Activated naive CD4-positive, alpha-beta T cell treated with anti-CD3 and anti-CD28 coated beads, Interleukin-2, amount 10 ng/mL, durations not matched to agents 7 days and 5 days (primary cell): Measurements from ENCODE around the gene POU5F2.

Experiments
- CTCF ChIA-PET: fragments of 350-600 bp; sonication (Branson Sonifier 250); formaldehyde crosslinking; loops from one replicate; lab custom pipeline; 2021; ENCODE audit warnings: antibody characterized with exemption; lab: Charles Lee
- DNase-seq: peaks from one replicate; pipeline ENCODE4 v3.0.0-alpha.2; 2020
- H3K27ac Mint-ChIP-seq: one replicate; pipeline ENCODE4 v1.8.0; 2021; ENCODE audit warnings: mild to moderate bottlenecking, moderate library complexity, mixed read lengths
- H3K27me3 Mint-ChIP-seq: one replicate; pipeline ENCODE4 v1.8.0; 2021; ENCODE audit warnings: mild to moderate bottlenecking, mixed read lengths
- H3K36me3 Mint-ChIP-seq: one replicate; pipeline ENCODE4 v1.8.0; 2021; ENCODE audit warnings: mixed read lengths
- H3K4me1 Mint-ChIP-seq: one replicate; pipeline ENCODE4 v1.8.0; 2021; ENCODE audit warnings: mixed read lengths
- H3K4me3 Mint-ChIP-seq: one replicate; pipeline ENCODE4 v1.8.0; 2021; ENCODE audit warnings: mild to moderate bottlenecking, moderate library complexity, mixed read lengths
- H3K9me3 Mint-ChIP-seq: one replicate; pipeline ENCODE4 v1.8.0; 2021; ENCODE audit warnings: mixed read lengths

Gene POU5F2

DNA sequence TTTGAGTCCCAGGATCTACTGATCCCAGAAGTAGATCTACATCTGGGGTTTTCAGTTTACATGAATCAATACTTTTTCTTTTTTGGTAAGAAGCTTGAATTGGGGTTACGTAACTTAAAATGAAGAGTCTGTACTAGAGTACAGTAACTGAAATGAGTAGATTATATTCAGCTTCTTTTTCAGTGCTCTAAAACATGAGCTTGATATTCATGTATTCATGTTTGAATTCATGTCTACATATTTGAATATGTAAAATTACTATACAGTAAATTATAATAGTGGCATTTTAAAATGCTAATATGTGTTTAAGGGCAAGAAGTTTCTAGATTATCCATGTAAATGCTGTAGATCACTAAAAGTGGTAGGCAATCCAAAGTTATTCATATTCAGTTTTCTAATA is 14.8 kb downstream of the POU5F2 start:
- H3K27me3 Mint-ChIP-seq, result no peaks in the 10 kb centered on the region
- H3K4me3 Mint-ChIP-seq, result no peak overlapping the region
- H3K9me3 Mint-ChIP-seq, result no peaks in the 10 kb centered on the region
- no peaks in the 10 kb centered on the region for H3K36me3 Mint-ChIP-seq
- no peak for DNase-seq
- CTCF ChIA-PET, result interaction anchor here (1.4 kb wide), 1 partner anchor 9 kb away, joined by 3 read pairs; no protein-coding TSS in a partner anchor
- H3K27ac Mint-ChIP-seq, result no peak overlapping the region
- H3K4me1 Mint-ChIP-seq, result peaks cover under 1% of the 10 kb centered on the region

- Mint-ChIP-seq H3K27me3 (no peaks in the 10 kb centered on the region), H3K4me1 (peaks cover 8% of the 10 kb centered on the region), H3K9me3 (no peaks in the 10 kb centered on the region), H3K4me3 (no peak overlapping the region), H3K36me3 (no peaks in the 10 kb centered on the region), H3K27ac (no peak overlapping the region)
- no peak for DNase-seq
- CTCF ChIA-PET, result no interaction called here
Observed at GRCh38 chr5:93724791-93725190, 16.6 kb downstream of the POU5F2 start.

GRCh38 chr5:93723681-93724080 is 17.7 kb downstream of the POU5F2 start:
- H3K36me3 Mint-ChIP-seq, result no peaks in the 10 kb centered on the region
- CTCF ChIA-PET, result no interaction called here
- H3K4me1 Mint-ChIP-seq, result peaks cover 8% of the 10 kb centered on the region
- H3K4me3 Mint-ChIP-seq, result no peak overlapping the region
- no peak for DNase-seq
- no peaks in the 10 kb centered on the region for H3K27me3 Mint-ChIP-seq
- H3K27ac Mint-ChIP-seq, result no peak overlapping the region
- no peaks in the 10 kb centered on the region for H3K9me3 Mint-ChIP-seq

- CTCF ChIA-PET, result no interaction called here
- DNase-seq, result no peak
- Mint-ChIP-seq H3K4me1 (peaks cover 8% of the 10 kb centered on the region), H3K27me3 (no peaks in the 10 kb centered on the region), H3K4me3 (no peak overlapping the region), H3K9me3 (no peaks in the 10 kb centered on the region), H3K27ac (no peak overlapping the region), H3K36me3 (no peaks in the 10 kb centered on the region)
Observed at GRCh38 chr5:93723005-93723404, 18.4 kb downstream of the POU5F2 start.

GRCh38 chr5:93722588-93722987 is 18.8 kb downstream of the POU5F2 start:
- Mint-ChIP-seq H3K27me3 (no peaks in the 10 kb centered on the region), H3K9me3 (no peaks in the 10 kb centered on the region), H3K27ac (no peak overlapping the region), H3K36me3 (no peaks in the 10 kb centered on the region), H3K4me1 (peaks cover 8% of the 10 kb centered on the region), H3K4me3 (no peak overlapping the region)
- CTCF ChIA-PET, result no interaction called here
- no peak for DNase-seq

DNA sequence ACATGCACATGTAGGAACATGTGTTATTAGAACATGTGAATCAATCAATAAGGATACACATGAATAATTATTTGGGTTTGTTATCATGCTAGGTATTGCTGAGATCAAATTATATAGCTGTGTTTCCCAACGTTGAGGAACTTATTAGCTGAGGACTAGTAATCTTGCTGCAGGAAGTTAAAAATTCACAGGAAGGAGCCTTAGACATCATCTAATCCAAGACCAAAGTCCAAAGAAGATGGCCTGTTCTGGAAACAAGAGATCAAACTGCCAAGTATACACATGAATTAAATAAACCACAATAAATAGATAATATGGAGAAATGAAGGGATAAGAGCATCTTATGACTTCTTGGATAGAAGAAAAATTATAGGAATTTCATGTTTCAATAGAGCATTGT is 19.9 kb downstream of the POU5F2 start:
- DNase-seq, result no peak
- no peaks in the 10 kb centered on the region for H3K27me3 Mint-ChIP-seq
- H3K36me3 Mint-ChIP-seq, result no peaks in the 10 kb centered on the region
- no peak overlapping the region for H3K4me3 Mint-ChIP-seq
- H3K9me3 Mint-ChIP-seq, result no peaks in the 10 kb centered on the region
- peaks cover 8% of the 10 kb centered on the region for H3K4me1 Mint-ChIP-seq
- no peak overlapping the region for H3K27ac Mint-ChIP-seq
- CTCF ChIA-PET, result no interaction called here

DNA sequence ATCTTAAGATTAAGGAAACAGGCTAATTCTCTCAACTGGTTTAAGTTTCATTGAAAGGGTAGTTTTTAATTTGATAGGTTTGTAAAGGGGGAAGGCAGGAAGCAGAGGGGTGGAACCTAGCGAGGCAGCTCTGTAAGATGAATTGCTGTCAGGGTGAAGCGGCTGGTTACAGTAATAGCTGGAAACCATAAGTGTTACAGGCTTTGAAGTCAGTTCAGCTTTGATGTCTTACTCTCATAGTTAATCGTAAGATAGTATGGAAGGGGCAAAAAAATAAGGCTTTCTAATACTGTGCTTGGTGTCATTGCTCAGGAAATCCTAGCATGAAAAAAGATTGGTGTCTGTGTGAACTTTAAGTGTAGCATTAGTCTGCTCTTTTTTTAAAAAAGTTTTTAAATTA is 20.3 kb downstream of the POU5F2 start:
- peak; percentile 23 for DNase-seq
- no peaks in the 10 kb centered on the region for H3K9me3 Mint-ChIP-seq
- H3K4me3 Mint-ChIP-seq, result no peak overlapping the region
- H3K4me1 Mint-ChIP-seq, result peaks cover 8% of the 10 kb centered on the region
- CTCF ChIA-PET, result no interaction called here
- H3K27ac Mint-ChIP-seq, result no peak overlapping the region
- no peaks in the 10 kb centered on the region for H3K27me3 Mint-ChIP-seq
- H3K36me3 Mint-ChIP-seq, result no peaks in the 10 kb centered on the region

DNA sequence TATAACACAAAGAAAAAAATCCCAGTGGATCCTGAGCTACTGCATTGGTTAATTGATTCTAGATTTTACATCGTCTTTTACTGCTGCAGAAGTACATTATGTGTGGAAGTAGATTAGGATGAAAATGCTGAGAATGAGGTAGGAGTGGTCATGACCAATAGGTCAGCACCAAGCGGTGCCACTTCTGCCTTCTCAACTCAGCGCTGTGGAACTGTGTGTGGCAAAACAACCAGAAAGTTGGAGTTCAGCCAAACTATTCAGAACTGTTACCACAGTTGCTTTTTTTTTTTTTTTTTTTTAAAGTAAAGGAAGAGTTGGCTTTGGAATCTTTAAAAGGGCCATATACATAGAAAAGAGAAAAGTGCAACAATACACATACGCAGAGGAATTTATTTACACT is 24.2 kb downstream of the POU5F2 start:
- Mint-ChIP-seq H3K4me3 (no peak overlapping the region), H3K9me3 (no peaks in the 10 kb centered on the region), H3K36me3 (no peaks in the 10 kb centered on the region), H3K4me1 (peaks cover 8% of the 10 kb centered on the region), H3K27ac (no peak overlapping the region), H3K27me3 (no peaks in the 10 kb centered on the region)
- no peak for DNase-seq
- CTCF ChIA-PET, result no interaction called here

DNA sequence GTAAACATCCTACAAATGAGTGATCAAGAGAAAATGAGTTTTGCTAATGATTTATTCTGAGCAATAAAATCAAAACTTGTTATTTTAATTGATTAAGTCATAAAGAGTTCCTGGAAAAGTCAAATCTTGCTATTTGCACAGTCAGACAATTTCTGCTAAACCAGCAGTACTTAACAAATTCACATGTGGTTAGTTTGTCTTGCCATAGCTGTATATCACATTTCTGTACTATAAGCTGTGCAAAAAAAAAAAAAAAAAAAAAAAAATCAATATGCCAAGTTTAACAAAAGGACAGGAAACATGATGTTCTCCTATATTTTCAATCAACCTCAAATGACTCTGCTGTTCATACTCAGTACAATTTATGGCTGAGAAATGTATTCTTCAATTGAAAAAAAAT is 24.9 kb downstream of the POU5F2 start:
- H3K4me3 Mint-ChIP-seq, result no peak overlapping the region
- no peaks in the 10 kb centered on the region for H3K27me3 Mint-ChIP-seq
- CTCF ChIA-PET, result no interaction called here
- DNase-seq, result no peak
- H3K9me3 Mint-ChIP-seq, result no peaks in the 10 kb centered on the region
- H3K36me3 Mint-ChIP-seq, result no peaks in the 10 kb centered on the region
- no peak overlapping the region for H3K27ac Mint-ChIP-seq
- peaks cover 6% of the 10 kb centered on the region for H3K4me1 Mint-ChIP-seq

DNA sequence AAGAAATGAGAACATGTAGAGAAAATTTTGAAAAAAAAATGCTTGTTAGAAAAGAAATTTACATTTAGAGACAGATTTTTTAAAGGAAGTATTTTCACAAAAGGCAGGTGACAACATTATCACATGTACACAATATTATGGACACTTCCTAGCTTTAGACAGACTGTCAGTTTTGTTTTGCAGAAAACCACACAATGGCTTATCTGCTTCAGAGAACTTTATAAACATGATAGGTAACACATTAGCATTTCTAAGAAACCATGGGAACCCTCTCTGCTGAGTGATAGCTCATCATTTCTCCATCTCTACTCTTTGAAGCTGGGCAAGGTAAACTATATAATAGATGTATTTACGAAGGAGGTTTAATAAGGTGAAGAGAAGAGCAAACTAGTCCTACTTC is 25.6 kb downstream of the POU5F2 start:
- Mint-ChIP-seq H3K4me3 (no peak overlapping the region), H3K36me3 (no peaks in the 10 kb centered on the region), H3K4me1 (no peaks in the 10 kb centered on the region), H3K27ac (no peak overlapping the region), H3K9me3 (no peaks in the 10 kb centered on the region), H3K27me3 (no peaks in the 10 kb centered on the region)
- no peak for DNase-seq
- CTCF ChIA-PET, result no interaction called here

DNA sequence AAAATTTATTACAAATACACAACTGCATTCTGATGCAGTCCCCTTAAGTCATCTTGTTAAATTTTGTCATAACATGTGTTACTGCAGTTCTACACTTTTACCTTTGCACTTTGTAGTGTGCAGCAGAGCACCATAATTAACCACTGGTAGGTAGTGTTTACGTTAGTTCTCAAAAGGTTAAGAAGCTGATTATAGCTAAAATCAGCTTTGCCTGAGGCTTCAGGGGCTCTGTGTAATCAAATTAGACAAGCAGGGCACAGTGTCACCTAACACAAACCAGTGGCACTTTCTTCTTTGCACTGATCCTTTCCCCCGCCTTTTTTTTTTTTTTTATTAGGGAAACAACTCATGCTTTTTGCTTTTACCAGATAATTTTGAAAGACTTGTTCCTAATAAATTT is 26.1 kb downstream of the POU5F2 start:
- CTCF ChIA-PET, result no interaction called here
- Mint-ChIP-seq H3K27me3 (no peaks in the 10 kb centered on the region), H3K36me3 (no peaks in the 10 kb centered on the region), H3K27ac (no peak overlapping the region), H3K4me3 (no peak overlapping the region), H3K9me3 (no peaks in the 10 kb centered on the region), H3K4me1 (no peaks in the 10 kb centered on the region)
- no peak for DNase-seq

- CTCF ChIA-PET, result no interaction called here
- Mint-ChIP-seq H3K9me3 (no peaks in the 10 kb centered on the region), H3K4me3 (no peak overlapping the region), H3K36me3 (no peaks in the 10 kb centered on the region), H3K27me3 (no peaks in the 10 kb centered on the region), H3K27ac (no peak overlapping the region), H3K4me1 (no peaks in the 10 kb centered on the region)
- DNase-seq, result no peak
Observed at GRCh38 chr5:93708442-93708841, 33.0 kb downstream of the POU5F2 start.

GRCh38 chr5:93705896-93706295 is 35.5 kb downstream of the POU5F2 start:
- H3K27me3 Mint-ChIP-seq, result no peaks in the 10 kb centered on the region

DNA sequence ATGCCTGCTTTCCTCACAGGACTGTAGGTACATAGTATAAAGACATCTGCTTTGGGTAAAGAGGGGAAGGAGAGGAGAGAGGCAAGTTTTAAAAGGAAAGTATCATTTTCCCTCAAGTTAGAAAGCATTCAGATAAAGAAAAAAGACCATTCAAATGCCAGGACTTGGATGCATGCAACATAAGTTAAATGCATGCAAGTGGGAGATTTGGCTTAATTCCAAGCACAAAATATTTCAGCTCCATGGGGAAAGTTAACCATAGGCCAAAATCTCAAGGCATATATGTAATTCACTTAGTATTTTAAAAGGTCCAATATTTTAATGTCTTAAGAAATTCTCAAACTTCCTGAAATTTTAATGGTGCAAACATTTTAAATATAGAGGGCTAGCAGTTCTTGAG is 36.4 kb downstream of the POU5F2 start:
- no peaks in the 10 kb centered on the region for H3K27me3 Mint-ChIP-seq
- H3K4me3 Mint-ChIP-seq, result no peak overlapping the region
- CTCF ChIA-PET, result no interaction called here
- DNase-seq, result no peak
- H3K4me1 Mint-ChIP-seq, result no peaks in the 10 kb centered on the region
- no peaks in the 10 kb centered on the region for H3K9me3 Mint-ChIP-seq
- H3K27ac Mint-ChIP-seq, result no peak overlapping the region
- H3K36me3 Mint-ChIP-seq, result no peaks in the 10 kb centered on the region

More at GRCh38 chr5:93705896-93706295, 35.5 kb downstream of the POU5F2 start:
- no peaks in the 10 kb centered on the region for H3K4me1 Mint-ChIP-seq
- H3K4me3 Mint-ChIP-seq, result no peak overlapping the region
- DNase-seq, result no peak
- CTCF ChIA-PET, result no interaction called here
- H3K36me3 Mint-ChIP-seq, result no peaks in the 10 kb centered on the region
- H3K9me3 Mint-ChIP-seq, result no peaks in the 10 kb centered on the region
- no peak overlapping the region for H3K27ac Mint-ChIP-seq

GRCh38 chr5:93691997-93692396 is 49.4 kb downstream of the POU5F2 start:
- no peak for DNase-seq
- CTCF ChIA-PET, result no interaction called here
- H3K36me3 Mint-ChIP-seq, result no peaks in the 10 kb centered on the region

More at GRCh38 chr5:93691997-93692396, 49.4 kb downstream of the POU5F2 start:
- Mint-ChIP-seq H3K27ac (no peak overlapping the region), H3K27me3 (no peaks in the 10 kb centered on the region), H3K4me1 (no peaks in the 10 kb centered on the region), H3K9me3 (peaks cover 6% of the 10 kb centered on the region), H3K4me3 (no peak overlapping the region)
